Endothelial cell of umbilical vein (primary cell): ENCODE measurements around the gene ZKSCAN1. TPM values are rescaled to one million over a fixed set of nuclear protein-coding genes. Genes with fewer than 3 reads are reported as not detected.

ENCODE experiments used
- BruUV-seq: library from RNA; stranded (reverse); fragments of 400-500 nt; replicated peaks from 2 replicates; lab custom pipeline; 2021; lab: Mats Ljungman, UMichigan
- CTCF ChIA-PET: fragments of 300-600, 350-600 bp; sonication (Branson Sonifier 250); formaldehyde crosslinking; loops from one replicate; lab custom pipeline; 2021; ENCODE audit warnings: antibody characterized with exemption, inconsistent platforms; lab: Charles Lee
- POLR2A ChIA-PET: fragments of 300-600, 350-600 bp; sonication (Branson Sonifier 250); formaldehyde crosslinking; loops from one replicate; lab custom pipeline; 2021; ENCODE audit warnings: antibody characterized with exemption, inconsistent platforms; lab: Charles Lee
- DNase-seq: peaks from one replicate; pipeline ENCODE4 v3.0.0-alpha.2; 2011; ENCODE audit warnings: low read depth, low spot score
- FAIRE-seq: peaks from 2 replicates; lab custom pipeline; 2011; peaks lifted over from hg19 to GRCh38; lab: Jason Lieb, UNC
- H2AFZ ChIP-seq: 2 replicates; pipeline ENCODE4 v1.6.0; 2012; ENCODE audit warnings: low read depth, low read length, control low read depth, inconsistent platforms
- H3K27ac ChIP-seq: 2 replicates; pipeline ENCODE4 v1.5.1; 2011; ENCODE audit warnings: low read depth, mild to moderate bottlenecking, control low read depth, low read length, moderate library complexity; ENCODE audit not compliant: insufficient read depth
- H3K27me3 ChIP-seq, 2 experiments: 2 replicates each; pipeline versions ENCODE4 v1.6.0 to v1.6.1; 2011; ENCODE audit warnings: low read length in 2 of 2, mixed read lengths in 1 of 2; ENCODE audit not compliant: control insufficient read depth in 2 of 2, insufficient read depth in 2 of 2
- H3K36me3 ChIP-seq, 2 experiments: 2 replicates in 1 of 2; 3 replicates in 1 of 2; pipeline ENCODE4 v1.5.1; 2011; ENCODE audit warnings: low read length in 2 of 2, mild to moderate bottlenecking in 1 of 2, moderate library complexity in 1 of 2; ENCODE audit not compliant: control insufficient read depth in 2 of 2, insufficient read depth in 2 of 2; ENCODE audit errors: extremely low read depth in 1 of 2
- H3K4me1 ChIP-seq: 3 replicates; pipeline ENCODE4 v1.5.1; 2011; ENCODE audit warnings: mild to moderate bottlenecking, low read length; ENCODE audit not compliant: control insufficient read depth, insufficient read depth; ENCODE audit errors: extremely low read depth
- H3K4me2 ChIP-seq: 2 replicates; pipeline ENCODE4 v1.6.1; 2011; ENCODE audit warnings: low read length, control low read depth, mixed read lengths; ENCODE audit not compliant: insufficient read depth
- H3K4me3 ChIP-seq, 3 experiments: fragments of 200-600 bp in 1 of 3; sonication (generic), shearing (Covaris generic) in 1 of 3; replicated peaks in 1 of 3; 2 replicates each; pipeline ENCODE4 v1.5.1; 2011 to 2016; ENCODE audit warnings: control low read depth in 3 of 3, low read length in 3 of 3, mild to moderate bottlenecking in 2 of 3, inconsistent platforms in 1 of 3, low read depth in 1 of 3, moderate library complexity in 1 of 3; ENCODE audit not compliant: insufficient read depth in 1 of 3
- H3K79me2 ChIP-seq: 2 replicates; pipeline ENCODE4 v1.6.0; 2012; ENCODE audit warnings: low read length, inconsistent platforms; ENCODE audit not compliant: control insufficient read depth, insufficient read depth
- H3K9ac ChIP-seq: replicated peaks from 2 replicates; pipeline ENCODE3; 2011; ENCODE audit warnings: low read length, control low read depth; ENCODE audit not compliant: insufficient read depth; ENCODE audit errors: extremely low read depth
- H3K9me1 ChIP-seq: replicated peaks from 3 replicates; pipeline ENCODE4 v1.6.0; 2011; ENCODE audit warnings: mild to moderate bottlenecking, low read length; ENCODE audit not compliant: control insufficient read depth, insufficient read depth; ENCODE audit errors: extremely low read depth
- H3K9me3 ChIP-seq: replicated peaks from 2 replicates; pipeline ENCODE4 v1.5.1; 2012; ENCODE audit warnings: low read length, inconsistent platforms; ENCODE audit not compliant: control insufficient read depth, insufficient read depth
- H4K20me1 ChIP-seq: replicated peaks from 2 replicates; pipeline ENCODE3; 2011; ENCODE audit warnings: mild to moderate bottlenecking, low read length; ENCODE audit not compliant: control insufficient read depth, insufficient read depth; ENCODE audit errors: extremely low read depth
- EZH2 ChIP-seq: IDR thresholded peaks from 2 replicates; pipeline ENCODE4 v1.6.1; 2012; ENCODE audit warnings: borderline replicate concordance, low read depth, mild to moderate bottlenecking, moderate library complexity, low read length, inconsistent platforms; ENCODE audit not compliant: severe bottlenecking
- FOS ChIP-seq: IDR thresholded peaks from 2 replicates; pipeline ENCODE4 v1.6.1; 2011; ENCODE audit warnings: mild to moderate bottlenecking, low read length, moderate library complexity, borderline replicate concordance; ENCODE audit not compliant: insufficient read depth
- GATA2 ChIP-seq: IDR thresholded peaks from 2 replicates; pipeline ENCODE4 v1.7.0; 2011; ENCODE audit warnings: low read depth, mild to moderate bottlenecking, moderate library complexity, mixed read lengths, low read length; ENCODE audit not compliant: insufficient read length, insufficient read depth
- JUN ChIP-seq: IDR thresholded peaks from 2 replicates; pipeline ENCODE4 v1.6.1; 2011; ENCODE audit warnings: borderline replicate concordance, low read depth; ENCODE audit not compliant: insufficient read length, insufficient read depth
- MAX ChIP-seq: IDR thresholded peaks from 2 replicates; pipeline ENCODE4 v1.6.1; 2011; ENCODE audit not compliant: insufficient read depth, insufficient read length
- MYC ChIP-seq: IDR thresholded peaks from one replicate; pipeline ENCODE4 v1.6.1; 2011; ENCODE audit warnings: mild to moderate bottlenecking, low read depth, low read length
- POLR2A ChIP-seq: IDR thresholded peaks from 2 replicates; pipeline ENCODE4 v1.6.1; 2012; ENCODE audit warnings: low read depth, mild to moderate bottlenecking, control low read depth, low read length
- POLR2AphosphoS5 ChIP-seq: IDR thresholded peaks from 2 replicates; pipeline ENCODE4 v1.6.1; 2012; ENCODE audit warnings: low read depth, mild to moderate bottlenecking, control low read depth, low read length, moderate library complexity; ENCODE audit not compliant: insufficient read depth
- dilution Hi-C: fragments of 300-500 bp; cut with MboI; formaldehyde crosslinking; loops from one replicate; pipeline ENCODE4 v1.15.0; 2019; ENCODE audit warnings: low sequenced_read_pairs; ENCODE audit not compliant: extremely low pct_ligation_motif_present
- intact Hi-C: fragments of 100-400 bp; cut with micrococcal nuclease; formaldehyde crosslinking; loops from one replicate; pipeline ENCODE4 v1.10.0; 2022
- polyA plus RNA-seq, 4 experiments: library from polyadenylated mRNA; depleted of rRNA in 3 of 4; stranded (reverse) in 3 of 4; unstranded in 1 of 4; fragments of >200 nt; gene quantifications; 2 replicates each; pipeline versions ENCODE4 v1.2.1 to v1.2.3, GENCODE V29; 2011 to 2012; ENCODE audit warnings: missing spikeins in 1 of 4
- total RNA-seq: library from RNA; stranded (reverse); gene quantifications from 2 replicates; pipeline ENCODE4 v1.2.3, GENCODE V29; 2021
- TF ChIP-seq, protein P1 (sequence below), 2 donors: IDR thresholded peaks; 1 replicate in 1 of 2; 2 replicates in 1 of 2; pipeline ENCODE4 v1.5.1; 2011; ENCODE audit warnings: low read length in 2 of 2, mild to moderate bottlenecking in 2 of 2, moderate library complexity in 2 of 2, control low read depth in 1 of 2, inconsistent platforms in 1 of 2, low read depth in 1 of 2; ENCODE audit not compliant: insufficient read depth in 1 of 2; ENCODE audit errors: extremely low read depth in 1 of 2

The ZKSCAN1 gene
- total and polyA plus RNA-seq, 2 donors (not counting 3 experiments of a cell fraction or from before 2014, with no cell fraction given), result 12.3 to 57.8 TPM

GRCh38 chr7:100087055-100087750 is 71.8 kb downstream of the ZKSCAN1 start:
- Histone ChIP-seq H2AFZ (peak overlapping the region; percentile 14), H3K9me1 (no peaks in the 10 kb centered on the region), H3K27me3 (no peaks in the 10 kb centered on the region), H3K4me2 (peak overlapping the region; percentile 73), H3K36me3 (peaks cover 7 to 10% of the 10 kb centered on the region in 2 experiments), H3K4me1 (peaks cover 33% of the 10 kb centered on the region), H3K9ac (peak overlapping the region; percentile 84), H3K9me3 (no peaks in the 10 kb centered on the region), H4K20me1 (no peaks in the 10 kb centered on the region), H3K79me2 (peaks cover 17% of the 10 kb centered on the region), H3K27ac (peak overlapping the region; percentile 94), H3K4me3 (peak overlapping the region in 1 of 3 experiments; percentile 16)
- POLR2A ChIA-PET, result interaction anchor here (0.7 to 2.0 kb wide), 4 partner anchors 10 to 1013 kb away, joined by 3 to 10 read pairs (median 4); partner anchors contain the start of genes MCM7 and TRIM4
- TF ChIP-seq JUN (peak; percentile 98), EZH2 (no peak), MAX (no peak), MYC (no peak), POLR2AphosphoS5 (peak; percentile 84), POLR2A (no peak), FOS (peak; percentile 90), GATA2 (peak; percentile 75)
- TF ChIP-seq, protein P1, sequence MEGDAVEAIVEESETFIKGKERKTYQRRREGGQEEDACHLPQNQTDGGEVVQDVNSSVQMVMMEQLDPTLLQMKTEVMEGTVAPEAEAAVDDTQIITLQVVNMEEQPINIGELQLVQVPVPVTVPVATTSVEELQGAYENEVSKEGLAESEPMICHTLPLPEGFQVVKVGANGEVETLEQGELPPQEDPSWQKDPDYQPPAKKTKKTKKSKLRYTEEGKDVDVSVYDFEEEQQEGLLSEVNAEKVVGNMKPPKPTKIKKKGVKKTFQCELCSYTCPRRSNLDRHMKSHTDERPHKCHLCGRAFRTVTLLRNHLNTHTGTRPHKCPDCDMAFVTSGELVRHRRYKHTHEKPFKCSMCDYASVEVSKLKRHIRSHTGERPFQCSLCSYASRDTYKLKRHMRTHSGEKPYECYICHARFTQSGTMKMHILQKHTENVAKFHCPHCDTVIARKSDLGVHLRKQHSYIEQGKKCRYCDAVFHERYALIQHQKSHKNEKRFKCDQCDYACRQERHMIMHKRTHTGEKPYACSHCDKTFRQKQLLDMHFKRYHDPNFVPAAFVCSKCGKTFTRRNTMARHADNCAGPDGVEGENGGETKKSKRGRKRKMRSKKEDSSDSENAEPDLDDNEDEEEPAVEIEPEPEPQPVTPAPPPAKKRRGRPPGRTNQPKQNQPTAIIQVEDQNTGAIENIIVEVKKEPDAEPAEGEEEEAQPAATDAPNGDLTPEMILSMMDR (IDR thresholded peaks at IDR 0.05; ENCODE audit: extremely low read depth in 1 of 2, insufficient read depth in 1 of 2, low read depth in 1 of 2, low read length in 2 of 2), result no peak
- CTCF ChIA-PET, result interaction anchor here (0.6 to 2.9 kb wide), 4 partner anchors 14 to 619 kb away, joined by 3 to 18 read pairs (median 4); partner anchors contain the start of genes AP4M1, MCM7 and POP7
- dilution Hi-C loops, result no loop called here
- DNase-seq (peak; percentile 97), FAIRE-seq (peak; percentile 99)
- BruUV-seq, result no TSS peak
- intact Hi-C loops, result loop anchor here (1.0 to 10.0 kb wide), 3 partner anchors 14 to 172 kb away; partner anchors contain the start of genes AP4M1, MBLAC1, MCM7 and TRIM4
